Lung (tissue), 12 donors: Measurements from ENCODE around the gene GTF2IRD1. TPM values are rescaled to one million over a fixed set of nuclear protein-coding genes. Genes with fewer than 3 reads are reported as not detected.

Source experiments
- ATAC-seq: fragments of 200-7000 bp; cut with Tn5 transposase; one replicate; pipeline ENCODE4 v1.9.1; 2020; ENCODE audit warnings: moderate number of reproducible peaks; ENCODE audit not compliant: insufficient read depth, low FRiP score
- DNase-seq, 3 donors: peaks; one replicate each; pipeline ENCODE4 v3.0.0-alpha.2; 2013 to 2017
- H3K27ac ChIP-seq, 2 donors: one replicate each; pipeline ENCODE4 v1.5.1; 2013; ENCODE audit warnings: mild to moderate bottlenecking in 2 of 2, moderate library complexity in 2 of 2, control low read depth in 1 of 2, inconsistent platforms in 1 of 2, low read depth in 1 of 2, low read length in 1 of 2
- H3K27me3 ChIP-seq, 3 donors: one replicate each; pipeline ENCODE4 v1.5.1; 2013; ENCODE audit warnings: low read length in 2 of 3; ENCODE audit not compliant: control insufficient read depth in 3 of 3, insufficient read depth in 3 of 3
- H3K36me3 ChIP-seq, 4 donors: one replicate each; pipeline ENCODE4 v1.5.1; 2013; ENCODE audit warnings: low read length in 4 of 4, mild to moderate bottlenecking in 1 of 4, moderate library complexity in 1 of 4; ENCODE audit not compliant: control insufficient read depth in 4 of 4, insufficient read depth in 4 of 4
- H3K4me1 ChIP-seq, 5 donors: one replicate each; pipeline ENCODE4 v1.5.1; 2013; ENCODE audit warnings: low read length in 5 of 5, mild to moderate bottlenecking in 2 of 5, moderate library complexity in 1 of 5; ENCODE audit not compliant: control insufficient read depth in 5 of 5, insufficient read depth in 5 of 5
- H3K4me3 ChIP-seq: one replicate; pipeline ENCODE4 v1.5.1; 2013; ENCODE audit warnings: mild to moderate bottlenecking, control low read depth, moderate library complexity
- H3K9ac ChIP-seq, 2 donors: one replicate each; pipeline ENCODE4 v1.5.1; 2013; ENCODE audit warnings: low read length in 2 of 2, control low read depth in 1 of 2; ENCODE audit not compliant: insufficient read depth in 1 of 2
- H3K9me3 ChIP-seq, 4 donors: one replicate each; pipeline ENCODE4 v1.5.1; 2013; ENCODE audit warnings: low read length in 3 of 4, mild to moderate bottlenecking in 1 of 4, moderate library complexity in 1 of 4; ENCODE audit not compliant: control insufficient read depth in 4 of 4, insufficient read depth in 3 of 4
- WGBS, 2 donors: extraction: QIAGEN DNeasy Blood & Tissue Kit; methylation state at CpG; one replicate each; pipeline ENCODE4 v1.1.7; 2013; 5-methylcytosine and 5-hydroxymethylcytosine counted together
- polyA plus RNA-seq, 2 donors: library from polyadenylated mRNA; stranded (reverse); fragments of 200-250 nt; gene quantifications; one replicate each; pipeline ENCODE4 v1.2.1, GENCODE V29; 2013
- total RNA-seq, 2 donors: library from RNA; depleted of rRNA in 1 of 2; stranded (reverse); fragments of >200 nt in 1 of 2; gene quantifications; one replicate each; pipeline ENCODE4 v1.2.1, GENCODE V29; 2014 to 2021
- TF ChIP-seq, protein P1 (sequence below): IDR thresholded peaks from 2 replicates; pipeline ENCODE4 v1.5.1; 2012; ENCODE audit warnings: mild to moderate bottlenecking; ENCODE audit errors: control extremely low read depth, extremely low read depth
- donor health status: control.
- donor health status: control.
- donor health status: Bipolar disorder and iron deficiency.
- donor health status: healthy.
- donor health status: DM: yes; HTN: yes; CAD: no.

The GTF2IRD1 gene
- total and polyA plus RNA-seq, 4 donors: 9.3 to 24.1 (median 17.2) TPM

DNA sequence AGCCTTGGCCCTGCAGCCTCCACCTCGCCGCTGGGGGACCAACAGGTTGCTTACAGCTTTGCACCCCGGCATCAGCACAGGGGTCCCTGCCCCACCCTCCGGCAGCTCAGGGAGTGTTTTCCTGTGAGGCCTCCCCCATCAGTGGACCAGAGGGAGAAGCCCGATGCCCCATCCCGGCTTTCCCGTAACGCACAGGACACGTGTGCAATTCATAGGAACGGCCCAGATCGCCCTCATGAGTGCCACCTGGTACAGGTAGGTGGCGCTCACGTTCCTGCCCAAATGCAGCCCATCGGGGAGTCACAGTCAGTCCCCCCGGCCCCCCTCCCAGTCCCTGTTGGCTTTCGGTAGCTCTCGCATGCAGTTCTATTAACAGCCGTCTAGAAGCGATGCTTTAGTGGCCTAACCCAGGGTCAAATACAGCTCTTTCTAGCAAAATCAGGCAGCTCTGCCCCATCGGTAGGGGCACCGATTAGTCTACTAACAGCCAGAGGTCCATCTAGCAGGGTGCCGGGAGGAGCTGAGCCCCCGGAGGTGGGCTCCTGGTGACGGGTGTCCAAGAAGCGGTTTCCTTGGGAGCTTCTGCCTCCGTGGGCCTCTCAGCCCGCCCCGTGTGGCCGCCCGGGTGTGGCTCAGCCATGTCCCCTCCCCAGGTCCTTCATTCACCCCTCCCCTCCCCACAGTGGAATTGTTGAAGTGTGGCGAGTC lies 48.4 kb upstream of the GTF2IRD1 start:
- no peaks in the 10 kb centered on the region for H3K4me1 ChIP-seq
- DNase-seq (peak in 1 of 3 donors; percentile 26), ATAC-seq (no peak)
- no peaks in the 10 kb centered on the region for H3K27me3 ChIP-seq
- H3K36me3 ChIP-seq: peaks cover 0 to 18% (median 2%) of the 10 kb centered on the region in 4 donors
- TF ChIP-seq, protein P1, sequence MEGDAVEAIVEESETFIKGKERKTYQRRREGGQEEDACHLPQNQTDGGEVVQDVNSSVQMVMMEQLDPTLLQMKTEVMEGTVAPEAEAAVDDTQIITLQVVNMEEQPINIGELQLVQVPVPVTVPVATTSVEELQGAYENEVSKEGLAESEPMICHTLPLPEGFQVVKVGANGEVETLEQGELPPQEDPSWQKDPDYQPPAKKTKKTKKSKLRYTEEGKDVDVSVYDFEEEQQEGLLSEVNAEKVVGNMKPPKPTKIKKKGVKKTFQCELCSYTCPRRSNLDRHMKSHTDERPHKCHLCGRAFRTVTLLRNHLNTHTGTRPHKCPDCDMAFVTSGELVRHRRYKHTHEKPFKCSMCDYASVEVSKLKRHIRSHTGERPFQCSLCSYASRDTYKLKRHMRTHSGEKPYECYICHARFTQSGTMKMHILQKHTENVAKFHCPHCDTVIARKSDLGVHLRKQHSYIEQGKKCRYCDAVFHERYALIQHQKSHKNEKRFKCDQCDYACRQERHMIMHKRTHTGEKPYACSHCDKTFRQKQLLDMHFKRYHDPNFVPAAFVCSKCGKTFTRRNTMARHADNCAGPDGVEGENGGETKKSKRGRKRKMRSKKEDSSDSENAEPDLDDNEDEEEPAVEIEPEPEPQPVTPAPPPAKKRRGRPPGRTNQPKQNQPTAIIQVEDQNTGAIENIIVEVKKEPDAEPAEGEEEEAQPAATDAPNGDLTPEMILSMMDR: no peak
- H3K9me3 ChIP-seq: no peaks in the 10 kb centered on the region
- 74 to 83% methylated on average over 31 of the region's 31 CpGs for WGBS, 2 donors
- H3K9ac ChIP-seq: no peak overlapping the region
- H3K27ac ChIP-seq: no peak overlapping the region
- H3K4me3 ChIP-seq: no peak overlapping the region

DNA sequence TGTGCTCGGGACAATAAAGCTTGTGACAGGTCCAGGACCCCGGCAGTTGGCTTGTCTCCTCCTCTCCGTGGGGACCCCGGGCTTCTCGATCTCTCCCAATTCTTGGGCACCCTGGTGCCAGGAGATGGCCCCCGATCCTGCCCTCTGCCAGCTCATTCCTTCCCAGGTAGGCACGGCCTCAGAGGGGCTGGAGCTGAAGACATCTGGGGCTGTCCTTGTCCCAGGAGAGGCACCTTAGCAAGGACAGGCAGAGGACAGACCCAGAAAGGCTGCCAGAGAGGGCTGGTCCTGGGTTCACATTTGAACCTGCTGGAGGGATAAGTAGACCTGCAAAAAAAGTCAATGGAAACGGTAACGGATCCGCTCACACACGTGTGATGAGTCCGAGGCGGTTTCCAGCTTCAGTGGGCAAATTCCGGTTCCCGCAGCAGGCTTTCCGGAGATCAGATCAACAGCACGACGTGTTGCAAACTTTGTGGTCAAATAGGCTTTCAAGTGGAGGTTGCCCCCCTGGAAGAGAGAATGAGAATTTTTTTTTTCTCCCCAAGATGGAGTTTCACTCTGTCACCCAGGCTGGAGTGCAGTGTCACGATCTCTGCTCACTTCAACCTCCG lies 47.7 kb upstream of the GTF2IRD1 start:
- H3K4me1 ChIP-seq: no peaks in the 10 kb centered on the region
- peaks cover 0 to 13% (median 2%) of the 10 kb centered on the region in 4 donors for H3K36me3 ChIP-seq
- DNase-seq: no peak
- no peak overlapping the region for H3K9ac ChIP-seq
- H3K27ac ChIP-seq: no peak overlapping the region
- no peak overlapping the region for H3K4me3 ChIP-seq
- no peaks in the 10 kb centered on the region for H3K27me3 ChIP-seq
- ATAC-seq: no peak
- TF ChIP-seq, protein P1: no peak
- H3K9me3 ChIP-seq: no peaks in the 10 kb centered on the region
- 80 to 86% methylated on average over 20 of the region's 20 CpGs for WGBS, 2 donors

DNA sequence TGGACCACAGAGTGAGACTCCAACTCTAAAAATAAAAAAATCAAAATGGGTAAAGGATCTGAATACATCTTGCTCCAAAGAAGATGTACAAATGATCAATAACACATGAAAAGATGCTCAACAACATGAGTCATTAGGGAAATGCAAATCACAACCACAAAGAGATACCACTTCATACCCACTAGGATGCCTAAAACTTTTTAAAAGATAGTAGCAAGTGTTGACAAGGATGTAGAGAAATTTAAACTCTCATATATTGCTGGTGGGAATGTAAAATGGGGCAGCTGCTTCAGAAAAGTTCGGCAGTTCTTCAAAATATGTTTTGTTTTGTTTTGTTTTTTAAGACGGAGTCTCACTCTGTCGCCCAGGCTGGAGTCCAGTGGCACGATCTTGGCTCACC lies 45.7 kb upstream of the GTF2IRD1 start:
- Histone ChIP-seq H3K4me1 (no peaks in the 10 kb centered on the region), H3K9me3 (no peaks in the 10 kb centered on the region), H3K27me3 (no peaks in the 10 kb centered on the region), H3K27ac (no peak overlapping the region), H3K36me3 (peaks cover 0 to 11% (median 0%) of the 10 kb centered on the region in 4 donors), H3K9ac (no peak overlapping the region), H3K4me3 (no peak overlapping the region)
- 65 to 66% methylated on average over 4 of the region's 4 CpGs for WGBS, 2 donors
- ATAC-seq (no peak), DNase-seq (no peak)
- TF ChIP-seq, protein P1: no peak
